Parathyroid adenoma (tissue), 2 donors: Measurements from ENCODE around the gene DUSP18.

Source experiments
- H2AFZ ChIP-seq: fragments of 300-600 bp; sonication (generic); one replicate; pipeline ENCODE4 v1.7.0; 2017; ENCODE audit warnings: antibody characterized with exemption, mild to moderate bottlenecking
- H3K27ac ChIP-seq: fragments of 300-600 bp; sonication (generic); one replicate; pipeline ENCODE4 v1.7.0; 2017
- H3K27me3 ChIP-seq: fragments of 300-600 bp; sonication (generic); one replicate; pipeline ENCODE4 v1.7.0; 2017; ENCODE audit warnings: low read length; ENCODE audit not compliant: control insufficient read depth, insufficient read depth
- H3K36me3 ChIP-seq: fragments of 300-600 bp; sonication (generic); one replicate; pipeline ENCODE4 v1.7.0; 2017; ENCODE audit warnings: low read length; ENCODE audit not compliant: control insufficient read depth, insufficient read depth
- H3K4me1 ChIP-seq: fragments of 300-600 bp; sonication (generic); one replicate; pipeline ENCODE4 v1.7.0; 2017; ENCODE audit warnings: control low read depth
- H3K4me2 ChIP-seq: fragments of 300-600 bp; sonication (generic); one replicate; pipeline ENCODE4 v1.7.0; 2017; ENCODE audit warnings: low read length
- H3K4me3 ChIP-seq: fragments of 300-600 bp; sonication (generic); one replicate; pipeline ENCODE4 v1.7.0; 2017; ENCODE audit warnings: low read depth, low read length
- H3K79me2 ChIP-seq: fragments of 300-600 bp; sonication (generic); one replicate; pipeline ENCODE4 v1.7.0; 2017; ENCODE audit warnings: control low read depth
- H3K9ac ChIP-seq: fragments of 300-600 bp; sonication (generic); one replicate; pipeline ENCODE4 v1.7.0; 2017; ENCODE audit warnings: mild to moderate bottlenecking
- H3K9me3 ChIP-seq: fragments of 300-600 bp; sonication (generic); one replicate; pipeline ENCODE4 v1.7.0; 2017; ENCODE audit warnings: low read length; ENCODE audit not compliant: control insufficient read depth
- TF ChIP-seq, protein P1 (sequence below): fragments of 300-600 bp; sonication (generic); IDR thresholded peaks from one replicate; pipeline ENCODE4 v1.7.0; 2017; ENCODE audit warnings: antibody characterized with exemption, mild to moderate bottlenecking
- donor health status: primary hyperparathyroidism.

DUSP18 gene

DNA sequence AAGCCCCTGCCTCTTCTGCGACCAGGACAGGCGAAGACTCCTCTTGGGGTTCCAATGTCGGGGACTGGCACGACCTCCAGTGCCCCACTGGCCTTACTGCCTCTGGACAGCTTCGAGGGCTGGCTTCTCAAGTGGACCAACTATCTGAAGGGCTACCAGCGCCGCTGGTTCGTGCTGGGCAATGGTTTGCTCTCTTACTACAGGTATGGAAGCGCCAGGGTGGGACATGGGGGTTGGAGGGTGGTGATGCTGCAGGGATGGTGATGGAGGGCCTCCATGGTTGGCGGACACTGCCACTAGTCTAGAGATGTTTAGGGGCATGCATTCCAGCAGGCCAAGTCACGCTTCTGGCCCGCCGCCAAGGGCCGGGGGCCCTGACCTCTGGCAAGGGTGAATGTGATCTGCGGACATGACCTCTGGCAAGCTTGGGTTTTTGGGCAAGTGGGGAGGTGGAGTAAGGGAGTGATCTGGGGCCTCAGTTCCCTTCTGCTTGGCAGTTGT is 27.7 kb upstream of the DUSP18 start:
- H3K36me3 ChIP-seq: no peaks in the 10 kb centered on the region
- H3K4me1 ChIP-seq: no peaks in the 10 kb centered on the region
- peak overlapping the region; percentile 99 for H3K4me2 ChIP-seq
- H3K9me3 ChIP-seq: no peaks in the 10 kb centered on the region
- peak overlapping the region; percentile 37 for H3K9ac ChIP-seq
- no peaks in the 10 kb centered on the region for H3K27me3 ChIP-seq
- H3K4me3 ChIP-seq: peak overlapping the region; percentile 88
- H3K79me2 ChIP-seq: no peaks in the 10 kb centered on the region
- TF ChIP-seq, protein P1, sequence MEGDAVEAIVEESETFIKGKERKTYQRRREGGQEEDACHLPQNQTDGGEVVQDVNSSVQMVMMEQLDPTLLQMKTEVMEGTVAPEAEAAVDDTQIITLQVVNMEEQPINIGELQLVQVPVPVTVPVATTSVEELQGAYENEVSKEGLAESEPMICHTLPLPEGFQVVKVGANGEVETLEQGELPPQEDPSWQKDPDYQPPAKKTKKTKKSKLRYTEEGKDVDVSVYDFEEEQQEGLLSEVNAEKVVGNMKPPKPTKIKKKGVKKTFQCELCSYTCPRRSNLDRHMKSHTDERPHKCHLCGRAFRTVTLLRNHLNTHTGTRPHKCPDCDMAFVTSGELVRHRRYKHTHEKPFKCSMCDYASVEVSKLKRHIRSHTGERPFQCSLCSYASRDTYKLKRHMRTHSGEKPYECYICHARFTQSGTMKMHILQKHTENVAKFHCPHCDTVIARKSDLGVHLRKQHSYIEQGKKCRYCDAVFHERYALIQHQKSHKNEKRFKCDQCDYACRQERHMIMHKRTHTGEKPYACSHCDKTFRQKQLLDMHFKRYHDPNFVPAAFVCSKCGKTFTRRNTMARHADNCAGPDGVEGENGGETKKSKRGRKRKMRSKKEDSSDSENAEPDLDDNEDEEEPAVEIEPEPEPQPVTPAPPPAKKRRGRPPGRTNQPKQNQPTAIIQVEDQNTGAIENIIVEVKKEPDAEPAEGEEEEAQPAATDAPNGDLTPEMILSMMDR: no peak
- H3K27ac ChIP-seq: peak overlapping the region; percentile 54
- H2AFZ ChIP-seq: peak overlapping the region; percentile 77

DNA sequence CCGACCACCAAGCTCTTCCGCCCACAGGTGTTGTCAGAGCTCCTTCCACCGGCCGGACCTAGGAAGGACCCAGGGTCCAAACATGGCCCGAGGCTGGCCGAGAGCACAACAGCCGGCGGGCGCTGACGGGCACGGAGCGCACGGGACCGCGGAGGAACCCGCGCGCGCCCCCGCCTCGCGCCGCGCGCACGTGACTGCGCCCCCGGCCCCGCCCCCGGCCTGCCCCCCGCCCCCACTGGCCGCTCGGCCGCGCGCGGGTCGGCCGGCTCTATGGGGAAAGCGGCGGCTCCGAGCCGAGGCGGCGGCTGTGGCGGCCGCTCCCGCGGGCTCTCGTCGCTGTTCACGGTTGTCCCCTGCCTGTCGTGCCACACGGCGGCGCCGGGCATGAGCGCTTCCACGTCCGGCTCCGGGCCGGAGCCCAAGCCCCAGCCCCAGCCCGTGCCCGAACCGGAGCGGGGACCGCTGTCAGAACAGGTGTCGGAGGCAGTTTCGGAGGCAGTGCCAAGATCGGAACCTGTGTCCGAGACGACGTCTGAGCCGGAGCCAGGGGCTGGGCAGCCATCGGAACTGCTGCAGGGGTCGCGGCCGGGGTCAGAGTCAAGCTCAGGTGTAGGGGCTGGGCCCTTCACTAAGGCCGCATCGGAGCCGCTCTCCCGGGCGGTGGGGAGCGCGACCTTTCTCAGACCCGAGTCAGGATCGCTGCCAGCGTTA is 27.1 kb upstream of the DUSP18 start, which contains the start of gene OSBP2:
TSS of gene OSBP2 (plus strand) at position 235 of the 711 bp plus-strand sequence. CDS start at position 271, 36 bp downstream.
- no peaks in the 10 kb centered on the region for H3K36me3 ChIP-seq
- no peaks in the 10 kb centered on the region for H3K27me3 ChIP-seq
- H3K9me3 ChIP-seq: no peaks in the 10 kb centered on the region
- H3K9ac ChIP-seq: peak within 1 kb of the TSS; percentile 37
- TF ChIP-seq, protein P1: no peak
- peak within 1 kb of the TSS; percentile 93 for H3K27ac ChIP-seq
- peak within 1 kb of the TSS; percentile 99 for H3K4me2 ChIP-seq
- H2AFZ ChIP-seq: peak within 1 kb of the TSS; percentile 94
- no peaks in the 10 kb centered on the region for H3K4me1 ChIP-seq
- no peaks in the 10 kb centered on the region for H3K79me2 ChIP-seq
- H3K4me3 ChIP-seq: peak within 1 kb of the TSS; percentile 88

DNA sequence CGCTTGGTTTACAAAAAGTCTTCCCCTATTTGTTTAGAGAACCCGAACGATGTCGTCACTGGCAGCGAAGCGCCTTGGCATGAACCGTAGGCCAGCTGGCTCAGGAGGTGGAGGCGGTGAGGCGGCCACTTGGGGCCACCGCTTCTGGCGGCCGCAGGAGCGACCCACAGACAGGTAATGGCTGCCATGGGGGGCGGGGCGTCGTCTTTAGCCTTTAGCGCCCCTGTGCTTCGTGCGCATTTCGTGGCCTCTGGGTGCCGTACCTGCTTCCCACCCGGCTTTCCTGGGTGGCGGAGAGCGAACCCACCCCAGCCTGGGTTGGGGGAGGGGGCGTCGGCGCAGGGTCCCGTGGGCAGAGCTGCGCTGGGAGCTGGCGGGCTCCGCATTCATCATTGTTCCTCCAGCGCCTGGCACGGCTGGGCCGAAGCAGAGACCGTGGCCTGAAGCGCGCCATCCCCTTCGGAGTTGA is 26.5 kb upstream of the DUSP18 start:
- Histone ChIP-seq H3K9ac (no peak overlapping the region), H3K79me2 (no peaks in the 10 kb centered on the region), H3K27me3 (no peaks in the 10 kb centered on the region), H3K27ac (peak overlapping the region; percentile 93), H3K36me3 (no peaks in the 10 kb centered on the region), H3K4me3 (peak overlapping the region; percentile 75), H3K4me1 (no peaks in the 10 kb centered on the region), H3K4me2 (peak overlapping the region; percentile 99), H2AFZ (peak overlapping the region; percentile 94), H3K9me3 (no peaks in the 10 kb centered on the region)
- TF ChIP-seq, protein P1: no peak

DNA sequence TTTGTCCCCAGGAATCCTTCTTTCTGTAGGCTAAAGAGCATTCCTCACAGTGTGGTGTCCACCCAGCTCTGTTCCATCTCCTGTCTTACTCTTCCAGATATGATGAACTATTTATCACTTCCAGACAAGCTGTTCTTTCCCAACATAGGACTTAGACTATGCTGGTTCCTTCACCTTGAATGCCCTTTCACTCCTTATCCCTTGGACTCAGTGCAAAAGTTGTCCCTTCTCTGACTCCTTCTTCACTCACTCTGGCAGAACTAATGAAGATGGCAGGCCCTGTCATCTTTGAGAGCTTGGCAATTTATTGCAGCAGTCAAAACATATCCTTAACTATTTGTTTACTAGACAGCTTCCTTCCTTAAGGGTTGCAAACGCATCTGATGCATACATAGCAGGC is 23.5 kb upstream of the DUSP18 start:
- no peak overlapping the region for H3K27ac ChIP-seq
- no peak overlapping the region for H3K4me2 ChIP-seq
- TF ChIP-seq, protein P1: no peak
- no peak overlapping the region for H2AFZ ChIP-seq
- H3K4me3 ChIP-seq: no peak overlapping the region
- no peaks in the 10 kb centered on the region for H3K36me3 ChIP-seq
- no peak overlapping the region for H3K9ac ChIP-seq
- no peaks in the 10 kb centered on the region for H3K4me1 ChIP-seq
- no peaks in the 10 kb centered on the region for H3K9me3 ChIP-seq
- no peaks in the 10 kb centered on the region for H3K79me2 ChIP-seq
- no peaks in the 10 kb centered on the region for H3K27me3 ChIP-seq
